ENCODE measurements around the gene HOXA9.

HOXA9 gene

DNA sequence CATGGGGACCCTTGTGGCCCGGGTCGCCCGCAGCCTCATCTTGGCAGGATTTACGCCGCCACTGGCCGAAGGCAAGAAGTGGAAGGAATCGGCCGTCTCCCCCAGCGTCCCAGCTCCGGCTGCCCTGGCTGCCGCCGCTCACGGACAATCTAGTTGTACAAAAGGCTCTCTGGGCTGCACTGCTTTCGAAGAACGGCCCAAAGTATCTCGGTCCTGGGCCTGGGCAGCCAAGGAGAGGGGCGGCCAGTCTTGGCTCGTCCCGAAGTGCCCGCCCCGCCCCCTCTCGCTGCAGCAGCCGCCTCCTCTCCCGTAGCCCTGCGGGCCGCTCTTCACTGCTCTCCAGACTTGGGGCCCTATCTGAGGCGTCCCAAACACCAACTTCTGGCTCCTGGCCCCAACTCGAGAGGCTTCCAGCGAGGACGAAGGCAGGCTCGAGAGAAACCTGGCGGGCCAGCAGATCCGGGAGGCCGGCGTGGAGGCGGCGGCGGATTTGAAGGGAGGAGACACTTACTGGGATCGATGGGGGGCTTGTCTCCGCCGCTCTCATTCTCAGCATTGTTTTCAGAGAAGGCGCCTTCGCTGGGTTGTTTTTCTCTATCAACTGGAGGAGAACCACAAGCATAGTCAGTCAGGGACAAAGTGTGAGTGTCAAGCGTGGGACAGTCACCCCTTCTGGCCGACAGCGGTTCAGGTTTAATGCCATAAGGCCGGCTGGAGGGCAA is 809 bp downstream of the HOXA9 start:
- DNase-seq (ENCODE audit: low read depth, low spot score): no peak

- DNase-seq (ENCODE audit: low read depth, low spot score): no peak
Observed at GRCh38 chr7:27164045-27164366, 1.3 kb downstream of the HOXA9 start.

GRCh38 chr7:27163288-27164044 is 1.9 kb downstream of the HOXA9 start:
- DNase-seq (ENCODE audit: low read depth, low spot score): no peak

DNA sequence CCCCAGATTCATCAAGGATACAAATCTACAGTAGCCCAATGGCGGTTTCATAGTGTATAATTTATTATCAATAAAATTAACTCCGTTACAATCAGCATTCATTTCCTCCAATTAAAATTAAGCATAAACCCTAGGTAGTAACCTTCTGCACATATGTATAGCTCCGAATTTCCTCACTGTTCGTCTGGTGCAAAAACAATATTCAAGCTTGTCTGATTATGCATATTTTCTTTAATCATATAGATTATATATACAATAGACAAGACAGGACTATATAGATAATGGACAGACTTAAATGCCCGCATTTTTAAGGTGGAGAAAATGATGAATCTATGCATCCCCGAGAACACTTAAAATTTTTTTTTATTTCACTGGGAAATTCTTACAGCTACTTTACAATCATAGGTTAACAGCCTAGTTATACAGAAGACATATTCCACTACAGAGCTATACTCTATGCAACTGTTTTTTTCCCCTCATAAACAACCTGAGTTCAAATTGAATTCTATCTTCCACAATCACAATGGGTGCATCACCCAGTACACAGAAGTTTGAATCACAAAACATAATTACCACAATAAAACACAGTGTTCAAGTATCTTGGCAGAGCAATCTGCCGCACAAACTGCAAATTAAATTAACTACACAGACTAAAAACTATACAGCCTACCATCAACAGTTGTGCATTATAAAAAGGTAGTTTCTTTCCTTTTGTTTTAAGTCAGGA is 2.6 kb downstream of the HOXA9 start:
- no peak for DNase-seq (ENCODE audit: low read depth, low spot score)

DNA sequence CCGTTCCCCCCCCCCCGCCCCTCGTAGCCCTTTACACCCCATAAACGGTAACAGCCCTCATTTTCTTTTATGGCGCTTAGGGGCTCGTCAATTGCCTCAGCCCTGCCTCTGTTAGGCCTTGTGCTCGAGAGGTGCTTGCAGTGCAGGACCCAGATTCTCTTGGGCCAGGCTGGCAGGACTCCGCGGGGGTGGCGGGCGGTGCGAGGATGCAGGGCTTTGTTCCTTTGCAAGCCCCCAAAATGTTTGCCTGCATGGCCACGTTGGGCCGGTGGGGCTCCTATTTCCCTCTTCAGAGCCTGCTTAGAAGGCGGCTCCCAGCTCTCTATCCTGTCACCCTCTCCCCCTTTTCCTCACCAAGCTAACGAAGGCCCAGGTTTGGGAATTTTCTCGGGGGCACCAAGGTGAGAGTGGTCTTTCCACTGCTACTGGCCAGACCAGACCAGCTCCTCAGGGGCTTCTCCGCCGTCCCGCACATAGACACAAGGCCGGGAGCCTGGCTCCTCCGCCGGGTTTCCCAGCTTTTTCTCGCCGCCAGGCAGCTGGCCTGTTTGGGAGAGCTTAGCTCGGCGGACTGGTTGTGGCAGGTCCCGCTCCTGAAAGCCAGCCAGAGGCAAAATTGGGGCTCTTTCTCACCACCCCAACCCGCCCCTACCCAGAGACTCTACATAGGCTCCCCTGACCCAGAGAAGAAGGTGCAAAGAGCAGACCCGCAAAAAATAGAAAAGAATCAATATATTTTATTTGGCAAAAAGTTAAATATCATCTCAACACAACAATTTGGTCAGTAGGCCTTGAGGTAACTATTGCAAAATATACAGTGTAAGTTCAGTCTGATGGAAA is 3.4 kb downstream of the HOXA9 start:
- DNase-seq (ENCODE audit: low read depth, low spot score): no peak

DNA sequence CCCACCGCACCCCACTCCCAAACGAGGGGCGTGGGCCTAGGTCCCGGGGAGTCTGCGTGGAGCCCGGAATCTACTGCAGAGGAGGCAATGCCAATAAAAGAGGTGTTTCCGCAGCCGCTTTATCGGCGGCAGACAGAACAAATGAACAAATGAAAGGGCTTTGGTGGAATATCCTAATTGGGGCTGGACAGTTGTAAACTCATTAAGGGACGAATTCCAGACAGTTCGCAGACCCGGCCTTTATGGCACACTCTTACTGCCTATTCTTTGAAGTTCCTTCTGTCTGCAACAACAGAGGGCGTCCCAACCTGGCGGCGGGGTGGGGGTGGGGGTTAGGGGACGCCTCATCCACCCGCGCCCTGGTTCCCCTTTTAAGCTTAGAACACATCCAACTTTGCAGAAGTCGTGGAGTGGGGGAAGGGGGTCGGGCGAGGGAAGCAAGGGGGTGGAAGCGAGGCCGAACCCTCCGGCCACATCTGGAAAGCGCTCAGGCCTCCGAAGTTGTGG is 4.1 kb downstream of the HOXA9 start:
- DNase-seq (ENCODE audit: low read depth, low spot score): no peak

- peak; percentile 71 for DNase-seq (ENCODE audit: low read depth, low spot score)
Observed at GRCh38 chr7:27160546-27161213, 4.7 kb downstream of the HOXA9 start.

DNA sequence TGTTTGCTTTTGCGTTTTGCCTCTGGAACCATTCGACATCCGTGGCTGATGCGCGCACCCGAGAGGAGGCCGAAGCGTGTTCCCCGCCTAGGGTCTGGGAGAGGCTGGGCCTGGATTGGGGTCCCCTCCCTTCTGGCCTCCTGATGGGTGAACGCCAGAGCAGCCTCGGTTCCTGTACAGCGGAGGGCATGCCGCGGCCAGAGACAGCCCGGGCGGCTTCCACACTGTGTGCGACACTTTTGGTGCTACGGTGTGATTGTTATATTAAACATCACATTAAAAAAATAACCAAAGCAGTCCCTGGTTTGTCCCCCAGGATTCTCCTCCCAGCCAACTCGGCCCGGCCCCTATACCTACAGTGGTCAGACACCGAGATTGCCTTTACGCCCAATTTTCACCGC is 5.2 kb downstream of the HOXA9 start:
- no peak for DNase-seq (ENCODE audit: low read depth, low spot score)

GRCh38 chr7:27159266-27160144 is 5.8 kb downstream of the HOXA9 start:
- DNase-seq (ENCODE audit: low read depth, low spot score): no peak

DNA sequence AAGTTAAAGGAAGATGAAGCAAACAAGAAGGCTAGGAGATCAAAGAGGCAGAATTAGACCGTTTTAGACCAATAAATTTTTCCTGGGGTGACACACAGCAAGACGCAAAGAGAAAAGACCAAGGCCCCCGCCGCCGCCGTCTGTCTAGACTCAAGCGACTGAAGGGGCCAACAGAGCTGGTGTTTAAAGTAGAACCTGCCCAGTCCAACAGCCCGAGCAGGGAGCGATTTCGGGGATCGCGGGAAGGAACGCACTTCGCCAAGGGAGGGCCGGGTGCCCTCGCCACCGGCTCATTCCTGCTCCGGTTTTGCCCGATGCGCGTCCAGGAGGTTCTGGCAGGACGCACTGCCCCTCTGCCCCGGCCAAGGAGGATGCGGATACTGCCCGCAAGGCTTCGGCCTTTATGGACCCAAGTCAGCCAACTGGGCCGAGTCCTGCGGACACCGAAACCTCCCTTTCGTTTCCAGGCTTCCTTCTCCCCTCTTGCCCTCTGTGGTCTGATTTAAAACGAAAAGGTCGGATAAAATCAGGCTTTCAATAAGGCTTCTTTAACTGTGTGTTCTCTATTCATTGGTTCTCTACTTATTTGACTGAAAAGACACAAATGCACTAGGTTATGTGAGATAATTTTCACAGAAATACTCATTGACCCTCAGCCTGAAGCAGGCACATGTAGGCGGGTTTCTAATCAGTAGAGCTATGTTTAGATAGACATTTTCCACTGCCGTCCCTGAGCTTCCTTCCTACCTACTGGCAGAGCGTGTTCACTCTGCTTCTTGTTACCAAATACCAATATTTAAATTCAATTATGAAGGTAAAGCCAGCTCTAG is 6.7 kb downstream of the HOXA9 start:
- no peak for DNase-seq (ENCODE audit: low read depth, low spot score)

GRCh38 chr7:27157702-27158431 is 7.5 kb downstream of the HOXA9 start:
- DNase-seq (ENCODE audit: low read depth, low spot score): no peak

DNA sequence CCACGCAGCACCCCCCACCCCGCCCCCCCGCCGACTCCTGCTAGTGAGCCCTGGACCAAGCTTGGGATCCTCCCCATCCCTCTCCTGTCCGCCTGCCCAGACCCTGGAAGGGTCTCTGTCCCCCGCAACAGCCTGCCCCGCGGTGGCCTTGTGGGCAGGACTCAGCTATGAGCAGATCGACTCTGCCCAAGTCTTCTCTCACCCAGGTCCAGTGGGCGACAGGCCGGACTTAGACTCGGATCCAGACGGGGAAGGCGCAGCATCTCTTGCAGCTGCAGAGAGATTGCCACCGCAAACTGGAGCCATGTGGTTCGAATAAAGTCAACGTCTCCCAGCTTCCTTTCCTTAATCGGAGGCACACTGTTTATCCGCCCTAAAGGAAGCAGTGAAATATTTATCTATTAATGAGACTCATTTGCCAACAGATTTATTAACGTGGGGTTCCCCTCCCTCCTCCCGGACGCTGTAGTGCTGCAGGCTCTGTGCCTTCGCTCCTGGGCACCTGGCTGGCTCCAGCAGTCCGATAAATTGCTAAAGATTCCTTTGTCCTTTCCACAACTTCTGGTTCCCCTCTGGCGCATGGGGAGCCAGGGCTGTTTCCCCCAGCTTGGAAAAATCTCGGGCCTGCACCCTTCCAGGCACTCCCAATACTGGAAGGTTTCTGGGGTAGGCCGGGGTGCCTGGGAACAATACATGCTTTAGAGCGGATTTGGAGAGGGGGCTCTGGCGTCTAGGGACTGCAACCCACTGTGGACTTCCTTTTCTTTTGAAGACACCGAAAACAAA is 8.2 kb downstream of the HOXA9 start:
- DNase-seq (ENCODE audit: low read depth, low spot score): no peak

GRCh38 chr7:27156508-27156898 is 8.8 kb downstream of the HOXA9 start, which contains the start of gene HOXA7:
TSS of gene HOXA7 (minus strand) at chr7:27156675. CDS start at chr7:27156545, 130 bp downstream.
- DNase-seq (ENCODE audit: low read depth, low spot score): no peak

DNA sequence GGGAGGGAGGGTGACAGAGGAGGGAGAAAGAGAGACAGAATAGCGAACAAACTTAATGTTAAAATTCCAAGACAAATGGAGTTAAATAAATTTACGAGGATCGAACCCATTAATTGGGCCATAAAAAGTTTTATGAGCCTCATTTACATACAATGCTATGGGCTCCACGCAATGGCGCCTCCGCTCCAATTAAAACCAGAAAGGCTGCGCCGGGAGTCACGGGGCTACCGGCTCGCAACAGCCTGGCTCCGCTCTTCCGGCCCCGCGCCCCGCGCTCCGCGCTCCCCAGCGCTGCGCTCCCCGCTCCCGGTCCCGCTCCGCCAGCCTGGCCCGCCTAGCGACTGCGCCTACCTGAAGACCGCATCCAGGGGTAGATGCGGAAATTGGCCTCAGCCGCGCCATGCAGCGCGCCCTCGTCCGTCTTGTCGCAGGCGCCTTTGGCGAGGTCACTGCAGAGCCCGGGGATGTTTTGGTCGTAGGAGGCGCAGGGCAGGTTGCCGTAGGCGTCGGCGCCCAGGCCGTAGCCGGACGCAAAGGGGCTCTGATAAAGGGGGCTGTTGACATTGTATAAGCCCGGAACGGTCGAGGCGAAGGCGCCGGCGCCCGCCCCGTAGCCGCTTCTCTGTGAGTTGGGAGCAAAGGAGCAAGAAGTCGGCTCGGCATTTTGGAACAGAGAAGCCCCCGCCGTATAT is 9.4 kb downstream of the HOXA9 start:
- DNase-seq (ENCODE audit: low read depth, low spot score): no peak

GRCh38 chr7:27154901-27155815 is 10.2 kb downstream of the HOXA9 start:
- no peak for DNase-seq (ENCODE audit: low read depth, low spot score)

GRCh38 chr7:27154369-27154768 is 11.0 kb downstream of the HOXA9 start:
- DNase-seq (ENCODE audit: low read depth, low spot score): no peak

Data from activated naive CD8-positive, alpha-beta T cell treated with anti-CD3 and anti-CD28 coated beads, Interleukin-2, amount 50 U/mL, for 16 hours (primary cell).